Lung microvascular endothelial cell (primary cell): ENCODE data around the gene ATP8B3. TPM values are rescaled to one million over a fixed set of nuclear protein-coding genes. Genes with fewer than 3 reads are reported as not detected.
A peak's percentile ranks its signal among the peaks of the same experiment; 100 is the strongest.

ENCODE experiments used
- DNase-seq, 2 donors: peaks; one replicate each; pipeline versions ENCODE4 v3.0.0 to v3.0.0-alpha.2; 2010; ENCODE audit warnings: low read depth in 2 of 2
- total RNA-seq: library from RNA; depleted of rRNA; stranded (reverse); fragments of >200 nt; gene quantifications from 2 replicates; pipeline ENCODE4 v1.2.1, GENCODE V29; 2014

ATP8B3 gene
- total RNA-seq: 0.20 and 0.65 TPM in 2 replicates

DNA sequence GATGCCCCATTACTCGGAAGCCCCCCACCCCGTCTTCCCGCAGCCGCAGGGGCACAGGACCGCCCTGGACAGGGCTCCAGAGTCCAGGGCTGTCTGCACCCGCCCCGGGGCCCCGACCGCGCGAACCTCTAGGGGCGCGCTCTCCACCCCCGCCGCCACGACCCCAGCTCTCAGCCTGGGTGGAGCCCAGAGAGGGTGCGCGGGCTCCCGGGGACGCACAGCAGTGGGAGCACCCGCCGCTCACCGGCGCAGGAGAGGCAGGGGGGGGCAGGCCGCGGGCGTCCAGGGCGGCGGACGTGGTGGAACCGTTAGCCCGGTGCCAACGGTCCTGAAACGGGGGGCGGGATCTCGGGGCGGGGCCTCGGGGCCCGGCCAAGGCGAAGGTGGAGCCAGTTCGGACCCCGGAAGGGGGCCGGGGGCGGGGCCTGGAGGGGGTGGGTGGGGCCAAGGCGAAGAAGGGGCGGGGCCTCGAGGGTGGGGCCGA lies at the start of gene ATP8B3:
TSS of gene ATP8B3 (minus strand) at position 335 of the 484 bp plus-strand sequence. CDS start 540 bp downstream, outside the sequence.
- DNase-seq: no peak

- DNase-seq: peak in 1 of 2 donors; percentile 46
Observed at GRCh38 chr19:1861599-1862031, 49.5 kb upstream of the ATP8B3 start.

- no peak for DNase-seq
Observed at GRCh38 chr19:1860821-1861598, 48.9 kb upstream of the ATP8B3 start.

- DNase-seq: peak; percentile 71 to 82
Observed at GRCh38 chr19:1860042-1860775, 48.1 kb upstream of the ATP8B3 start.

DNA sequence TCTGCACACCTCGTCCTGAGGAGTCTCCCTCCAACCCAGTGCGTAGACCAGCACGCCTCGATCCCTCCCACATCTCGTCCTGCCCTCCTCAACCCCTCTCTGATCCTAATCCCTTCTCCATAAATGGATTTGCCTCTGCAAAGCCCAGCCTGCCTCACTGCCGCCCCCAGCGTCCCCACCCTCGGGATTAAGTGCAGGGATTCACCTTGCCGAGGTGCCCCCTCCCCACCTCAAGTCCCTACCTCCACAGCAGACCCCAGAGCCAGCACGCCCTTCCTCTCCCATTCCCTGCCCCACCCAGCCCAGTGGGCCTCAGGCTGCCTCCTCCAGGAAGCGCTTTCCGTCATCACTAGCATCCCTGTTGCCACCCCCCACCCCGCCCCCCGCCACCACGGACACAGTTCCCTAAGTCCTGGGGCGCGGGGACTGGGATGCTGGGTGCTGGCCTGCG lies 47.3 kb upstream of the ATP8B3 start:
- no peak for DNase-seq

- no peak for DNase-seq
Observed at GRCh38 chr19:1858412-1859081, 46.5 kb upstream of the ATP8B3 start.

GRCh38 chr19:1857648-1858326 lies 45.7 kb upstream of the ATP8B3 start:
- no peak for DNase-seq

GRCh38 chr19:1856698-1857603 lies 44.9 kb upstream of the ATP8B3 start:
- peak; percentile 62 to 81 for DNase-seq

- no peak for DNase-seq
Observed at GRCh38 chr19:1856345-1856697, 44.2 kb upstream of the ATP8B3 start.

- no peak for DNase-seq
Observed at GRCh38 chr19:1855828-1856255, 43.8 kb upstream of the ATP8B3 start.

DNA sequence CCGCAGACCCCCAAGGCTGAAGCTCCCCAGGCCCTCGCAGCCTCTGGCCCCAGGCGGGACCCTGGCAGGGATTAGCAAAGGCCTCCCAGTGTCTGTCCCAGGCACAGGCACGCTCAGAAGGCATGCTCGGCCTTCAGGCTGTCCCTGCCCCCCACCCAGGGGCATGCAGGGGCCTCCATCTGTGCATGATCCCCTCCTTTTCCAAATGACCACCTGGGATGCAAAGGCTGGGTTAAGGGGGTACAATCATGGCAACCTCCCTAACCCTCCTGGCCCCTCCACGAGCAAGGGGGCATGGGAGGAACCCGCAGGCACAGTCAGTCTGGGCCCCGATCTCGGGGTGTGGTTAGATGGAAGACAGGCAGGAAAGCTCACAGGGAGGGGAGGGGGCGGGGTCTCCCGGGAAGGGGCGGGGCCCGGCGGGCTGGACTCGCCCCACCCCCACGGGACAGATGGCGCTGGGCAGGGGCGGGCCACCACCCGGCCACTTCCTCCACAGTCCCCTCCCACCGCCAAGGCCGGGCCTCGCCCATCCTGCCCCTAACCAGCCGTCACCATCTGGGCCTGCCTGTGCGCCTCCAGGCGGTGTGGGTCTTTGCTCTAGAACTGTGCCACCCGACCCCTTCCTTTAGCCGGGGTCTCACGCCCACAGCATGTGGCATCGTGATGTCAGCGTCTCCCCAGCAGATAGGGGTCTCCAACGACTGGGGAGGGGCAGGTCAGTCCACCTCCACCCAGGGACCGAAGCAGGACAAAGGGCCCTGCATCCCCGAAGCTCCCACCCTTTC lies 43.2 kb upstream of the ATP8B3 start:
- DNase-seq: peak; percentile 92 to 93

DNA sequence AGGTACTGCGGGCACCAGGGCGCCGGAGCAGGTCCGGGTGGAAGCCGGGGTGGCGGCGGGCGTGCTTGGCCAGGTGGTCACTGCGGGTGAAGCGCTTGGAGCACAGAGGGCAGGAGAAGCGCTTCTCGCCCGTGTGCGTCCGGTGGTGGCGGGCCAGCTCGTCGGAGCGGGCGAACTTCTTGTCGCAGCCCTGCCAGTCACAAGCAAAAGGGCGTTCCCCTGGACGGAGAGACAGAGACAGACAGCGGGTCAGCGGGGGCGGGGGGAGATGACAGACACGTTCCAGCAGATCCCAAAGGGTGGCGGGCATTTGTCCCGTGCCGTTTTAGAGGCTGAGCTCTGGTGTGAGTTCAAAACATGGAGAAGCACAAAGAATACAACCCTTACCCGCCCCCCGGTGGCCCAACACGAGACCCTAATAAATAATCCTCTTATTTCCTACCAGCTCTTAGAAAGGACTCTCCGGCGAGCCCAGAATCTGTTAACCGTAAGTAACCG lies 42.5 kb upstream of the ATP8B3 start:
- no peak for DNase-seq

- DNase-seq: no peak
Observed at GRCh38 chr19:1854039-1854541, 42.0 kb upstream of the ATP8B3 start.

DNA sequence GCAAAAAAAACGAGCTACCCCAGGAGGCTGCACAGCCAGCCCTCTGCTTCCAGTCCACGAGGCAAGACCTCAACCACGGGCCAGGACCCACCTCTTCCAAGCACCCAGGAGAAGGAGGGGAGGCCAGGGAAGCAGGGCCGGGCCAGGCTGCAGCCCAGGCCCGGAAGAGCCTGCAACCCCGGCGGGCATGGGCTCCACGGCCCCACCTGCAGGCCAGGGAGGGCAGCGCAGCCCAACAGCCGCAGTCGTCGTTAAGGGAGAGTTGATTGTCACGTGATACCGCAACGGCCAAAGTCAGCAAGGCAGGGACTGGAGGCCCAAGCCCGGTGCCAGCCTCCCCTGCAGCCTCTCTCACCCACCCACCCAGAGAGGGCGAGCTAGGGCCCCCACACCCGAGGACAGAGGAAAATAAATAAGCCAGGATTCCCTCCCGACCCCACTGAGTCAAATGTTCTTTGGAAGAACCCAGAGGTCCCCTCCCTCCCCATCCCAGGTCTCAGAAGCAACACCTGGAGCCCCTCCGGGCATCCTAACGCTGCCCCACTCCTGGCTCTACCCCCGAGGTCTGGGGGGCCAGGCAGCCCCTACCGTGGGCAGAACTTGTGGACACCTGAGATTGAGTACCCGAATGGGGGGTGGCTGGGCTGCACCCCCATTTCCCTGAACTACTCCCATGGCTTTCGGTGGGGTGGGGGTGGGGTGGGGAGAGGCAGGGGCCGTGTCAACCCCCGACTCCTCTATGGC lies 41.4 kb upstream of the ATP8B3 start:
- peak; percentile 84 to 89 for DNase-seq

GRCh38 chr19:1852581-1853128 lies 40.6 kb upstream of the ATP8B3 start:
- DNase-seq: no peak

GRCh38 chr19:1851654-1852580 lies 39.8 kb upstream of the ATP8B3 start:
- DNase-seq: no peak
